HUES64 (cell line): ENCODE measurements around the gene HVCN1.
A peak's percentile ranks its signal among the peaks of the same experiment; 100 is the strongest.
"Not testable (repeated sequence)": the region's sequence is repeated elsewhere in the genome, so short reads cannot be mapped to it uniquely, and the experiment has no call there.

Source experiments
- H3K27ac ChIP-seq: 2 replicates; pipeline ENCODE4 v1.7.0; 2013; ENCODE audit warnings: low read depth, low read length, inconsistent platforms
- H3K27me3 ChIP-seq: 2 replicates; pipeline ENCODE4 v1.6.1; 2013; ENCODE audit warnings: mild to moderate bottlenecking, low read length; ENCODE audit not compliant: insufficient read depth
- H3K36me3 ChIP-seq: 2 replicates; pipeline ENCODE4 v1.6.1; 2013; ENCODE audit warnings: mild to moderate bottlenecking, low read length; ENCODE audit not compliant: insufficient read depth
- H3K4me1 ChIP-seq: 2 replicates; pipeline ENCODE4 v1.6.1; 2013; ENCODE audit warnings: mild to moderate bottlenecking, low read length, moderate library complexity; ENCODE audit not compliant: insufficient read depth
- H3K4me3 ChIP-seq: 2 replicates; pipeline ENCODE4 v1.5.1; 2013; ENCODE audit warnings: mild to moderate bottlenecking, low read length, moderate library complexity
- H3K9ac ChIP-seq: 2 replicates; pipeline ENCODE4 v1.6.1; 2013; ENCODE audit warnings: mild to moderate bottlenecking, low read depth, low read length
- H3K9me3 ChIP-seq: 2 replicates; pipeline ENCODE4 v1.6.1; 2013; ENCODE audit warnings: low read depth, low read length; ENCODE audit not compliant: insufficient read depth
- WGBS: fragments of 150-250, 120-280 bp; methylation state at CpG from one replicate; pipeline ENCODE4 v1.1.7; 2013; ENCODE audit warnings: missing lambda C conversion rate; 5-methylcytosine and 5-hydroxymethylcytosine counted together

Gene HVCN1

GRCh38 chr12:110613771-110614684 lies 74.9 kb downstream of the HVCN1 start, which contains the start of gene TCTN1:
TCTN1 (plus strand) TSS chr12:110614129; CDS start chr12:110614183, 54 bp downstream.
- no peaks in the 10 kb centered on the region for H3K9me3 ChIP-seq
- no peaks in the 10 kb centered on the region for H3K27me3 ChIP-seq
- H3K27ac ChIP-seq: no peak within 1 kb of the TSS
- 4% methylated on average over 60 of the region's 60 CpGs for WGBS
- H3K4me3 ChIP-seq: peak within 1 kb of the TSS; percentile 73
- peak within 1 kb of the TSS; percentile 72 for H3K9ac ChIP-seq
- H3K4me1 ChIP-seq: peaks cover 4% of the 10 kb centered on the region; the same call in 1 of the 2 replicates
- H3K36me3 ChIP-seq: no peaks in the 10 kb centered on the region

- H3K27me3 ChIP-seq: no peaks in the 10 kb centered on the region
- H3K27ac ChIP-seq: no peak overlapping the region
- H3K9me3 ChIP-seq: no peaks in the 10 kb centered on the region
- H3K36me3 ChIP-seq: no peaks in the 10 kb centered on the region
- peak overlapping the region; percentile 72 for H3K9ac ChIP-seq
- 85% methylated on average over 18 of the region's 23 CpGs for WGBS
- H3K4me1 ChIP-seq: peaks cover 4% of the 10 kb centered on the region; the same call in 1 of the 2 replicates
- H3K4me3 ChIP-seq: peak overlapping the region; percentile 73
Measured at GRCh38 chr12:110613071-110613770, 75.7 kb downstream of the HVCN1 start.

- Histone ChIP-seq H3K4me1 (no peaks in the 10 kb centered on the region), H3K27ac (no peak overlapping the region), H3K9me3 (no peaks in the 10 kb centered on the region), H3K27me3 (no peaks in the 10 kb centered on the region), H3K36me3 (no peaks in the 10 kb centered on the region), H3K4me3 (no peak overlapping the region), H3K9ac (no peak overlapping the region)
- 97% methylated on average over 8 of the region's 8 CpGs for WGBS
Measured at GRCh38 chr12:110606253-110606611, 82.7 kb downstream of the HVCN1 start.

- H3K36me3 ChIP-seq, H3K4me3 ChIP-seq, H3K27me3 ChIP-seq, H3K9me3 ChIP-seq, H3K4me1 ChIP-seq, H3K27ac ChIP-seq, H3K9ac ChIP-seq: not testable (repeated sequence)
- WGBS: 73% methylated on average over 14 of the region's 14 CpGs
Measured at GRCh38 chr12:110602085-110602814, 86.7 kb downstream of the HVCN1 start.

- Histone ChIP-seq H3K4me1 (no peaks in the 10 kb centered on the region), H3K9ac (no peak overlapping the region), H3K27me3 (no peaks in the 10 kb centered on the region), H3K36me3 (no peaks in the 10 kb centered on the region), H3K27ac (no peak overlapping the region), H3K4me3 (no peak overlapping the region), H3K9me3 (no peaks in the 10 kb centered on the region)
- WGBS: 97% methylated on average over 3 of the region's 4 CpGs
Measured at GRCh38 chr12:110600254-110600653, 88.7 kb downstream of the HVCN1 start.

- Histone ChIP-seq H3K36me3 (no peaks in the 10 kb centered on the region), H3K9ac (no peak overlapping the region), H3K4me3 (no peak overlapping the region), H3K27me3 (no peaks in the 10 kb centered on the region), H3K4me1 (no peaks in the 10 kb centered on the region), H3K27ac (no peak overlapping the region), H3K9me3 (no peaks in the 10 kb centered on the region)
- 95% methylated on average over 4 of the region's 4 CpGs for WGBS
Measured at GRCh38 chr12:110599334-110599733, 89.6 kb downstream of the HVCN1 start.
